ENCODE data around the gene KCNA10.

KCNA10 gene

GRCh38 chr1:110557481-110557880, 38.5 kb upstream of the KCNA10 start:
- ChIA-PET CTCF (interaction anchor here (0.6 to 1.0 kb wide), 3 partner anchors 62 to 151 kb away, joined by 3 read pairs; no protein-coding TSS in a partner anchor), POLR2A (ENCODE audit: low non-redundant PET) (no interaction called here)
- H3K27ac ChIP-seq: no peak overlapping the region
- DNase-seq (ENCODE audit: low spot score): no peak
- no peak for TF ChIP-seq CTCF (conservative IDR thresholded peaks at IDR 0.05; ENCODE audit: low read depth)

- ChIA-PET POLR2A (ENCODE audit: low non-redundant PET) (no interaction called here), CTCF (interaction anchor here (0.9 to 1.9 kb wide), 4 partner anchors 9 to 210 kb away, joined by 3 to 5 read pairs (median 4); no protein-coding TSS in a partner anchor)
- no peak for TF ChIP-seq CTCF (conservative IDR thresholded peaks at IDR 0.05; ENCODE audit: low read depth)
- no peak overlapping the region for H3K27ac ChIP-seq
- no peak for DNase-seq (ENCODE audit: low spot score)
These were observed 37.5 kb upstream of the KCNA10 start for GRCh38 chr1:110556471-110556807.

- no peak overlapping the region for H3K27ac ChIP-seq
- DNase-seq (ENCODE audit: low spot score): no peak
- POLR2A ChIA-PET (ENCODE audit: low non-redundant PET): no interaction called here
- TF ChIP-seq CTCF (conservative IDR thresholded peaks at IDR 0.05; ENCODE audit: low read depth): no peak
- CTCF ChIA-PET: interaction anchor here (0.9 to 1.9 kb wide), 6 partner anchors 8 to 210 kb away, joined by 3 to 5 read pairs (median 4); no protein-coding TSS in a partner anchor
These were observed 37.0 kb upstream of the KCNA10 start for GRCh38 chr1:110555807-110556470.

- DNase-seq (ENCODE audit: low spot score): no peak
- TF ChIP-seq CTCF (conservative IDR thresholded peaks at IDR 0.05; ENCODE audit: low read depth): no peak
- POLR2A ChIA-PET (ENCODE audit: low non-redundant PET): no interaction called here
- no peak overlapping the region for H3K27ac ChIP-seq
- CTCF ChIA-PET: interaction anchor here (0.6 to 1.9 kb wide), 6 partner anchors 10 to 211 kb away, joined by 3 to 5 read pairs (median 3); no protein-coding TSS in a partner anchor
These were observed 36.2 kb upstream of the KCNA10 start for GRCh38 chr1:110554871-110555801.

- no peak for DNase-seq (ENCODE audit: low spot score)
- no peak overlapping the region for H3K27ac ChIP-seq
- ChIA-PET CTCF (interaction anchor here (0.7 kb wide), 1 partner anchor 776 kb away, joined by 3 read pairs; no protein-coding TSS in a partner anchor), POLR2A (ENCODE audit: low non-redundant PET) (no interaction called here)
- no peak for TF ChIP-seq CTCF (conservative IDR thresholded peaks at IDR 0.05; ENCODE audit: low read depth)
These were observed 32.4 kb upstream of the KCNA10 start for GRCh38 chr1:110551278-110551809.

GRCh38 chr1:110549831-110550230, 30.9 kb upstream of the KCNA10 start:
- DNase-seq (ENCODE audit: low spot score): no peak
- no peak overlapping the region for H3K27ac ChIP-seq
- TF ChIP-seq CTCF (conservative IDR thresholded peaks at IDR 0.05; ENCODE audit: low read depth): no peak
- CTCF ChIA-PET: interaction anchor here (0.9 kb wide), 1 partner anchor 59 kb away, joined by 10 read pairs; no protein-coding TSS in a partner anchor
- POLR2A ChIA-PET (ENCODE audit: low non-redundant PET): no interaction called here
